Mammary epithelial cell (primary cell): ENCODE data around the gene TMC6.

Source experiments
- EZH2 ChIP-seq: IDR thresholded peaks from 2 replicates; pipeline ENCODE4 v1.6.1; 2012; ENCODE audit warnings: low read length, inconsistent platforms, borderline replicate concordance
- TF ChIP-seq, protein P1 (sequence below), 2 donors: IDR thresholded peaks in 1 of 2; conservative IDR thresholded peaks in 1 of 2; 2 replicates each; pipeline ENCODE4 v1.5.1; 2011 to 2012; ENCODE audit warnings: inconsistent platforms in 2 of 2, low read length in 2 of 2, mild to moderate bottlenecking in 2 of 2, control low read depth in 1 of 2, low read depth in 1 of 2; ENCODE audit not compliant: insufficient read depth in 1 of 2; ENCODE audit errors: extremely low read depth in 1 of 2

- TF ChIP-seq, protein P1, sequence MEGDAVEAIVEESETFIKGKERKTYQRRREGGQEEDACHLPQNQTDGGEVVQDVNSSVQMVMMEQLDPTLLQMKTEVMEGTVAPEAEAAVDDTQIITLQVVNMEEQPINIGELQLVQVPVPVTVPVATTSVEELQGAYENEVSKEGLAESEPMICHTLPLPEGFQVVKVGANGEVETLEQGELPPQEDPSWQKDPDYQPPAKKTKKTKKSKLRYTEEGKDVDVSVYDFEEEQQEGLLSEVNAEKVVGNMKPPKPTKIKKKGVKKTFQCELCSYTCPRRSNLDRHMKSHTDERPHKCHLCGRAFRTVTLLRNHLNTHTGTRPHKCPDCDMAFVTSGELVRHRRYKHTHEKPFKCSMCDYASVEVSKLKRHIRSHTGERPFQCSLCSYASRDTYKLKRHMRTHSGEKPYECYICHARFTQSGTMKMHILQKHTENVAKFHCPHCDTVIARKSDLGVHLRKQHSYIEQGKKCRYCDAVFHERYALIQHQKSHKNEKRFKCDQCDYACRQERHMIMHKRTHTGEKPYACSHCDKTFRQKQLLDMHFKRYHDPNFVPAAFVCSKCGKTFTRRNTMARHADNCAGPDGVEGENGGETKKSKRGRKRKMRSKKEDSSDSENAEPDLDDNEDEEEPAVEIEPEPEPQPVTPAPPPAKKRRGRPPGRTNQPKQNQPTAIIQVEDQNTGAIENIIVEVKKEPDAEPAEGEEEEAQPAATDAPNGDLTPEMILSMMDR (conservative IDR thresholded peaks at IDR 0.05 in 1 of 2, IDR thresholded peaks at IDR 0.05 in 1 of 2; ENCODE audit: extremely low read depth in 1 of 2, insufficient read depth in 1 of 2, low read depth in 1 of 2, low read length in 2 of 2) = no peak
- TF ChIP-seq EZH2 = no peak
These were observed 13.7 kb upstream of the TMC6 start for GRCh38 chr17:78142119-78142861.
